GM21737 (cell line): ENCODE data around the gene ZNF488.
"Not testable (repeated sequence)": the region's sequence is repeated elsewhere in the genome, so short reads cannot be mapped to it uniquely, and the experiment has no call there.

Experiments
- ATAC-seq: cut with Tn5 transposase; IDR thresholded peaks from one replicate; pipeline ENCODE4 v1.9.1; 2021; ENCODE audit warnings: mild to moderate bottlenecking, moderate library complexity; ENCODE audit not compliant: unreplicated experiment

The ZNF488 gene

DNA sequence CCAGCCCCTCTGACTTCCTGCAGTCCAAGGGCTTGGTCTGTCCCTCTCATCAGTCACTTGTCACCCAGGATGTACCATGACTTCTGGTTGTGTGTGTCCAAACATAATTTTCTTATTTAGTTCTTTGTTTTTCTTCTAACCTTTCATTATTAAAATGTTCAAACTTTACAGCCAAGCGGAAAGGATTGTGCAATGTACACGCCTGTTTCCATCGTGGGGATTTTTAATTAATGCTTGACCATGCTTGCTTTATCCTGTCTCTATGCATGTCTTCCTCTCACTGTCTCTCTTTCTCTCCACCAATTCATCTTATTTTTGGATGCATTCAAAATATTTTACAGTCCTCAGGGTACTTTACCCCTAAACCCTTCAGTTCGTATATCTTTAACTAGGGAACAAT lies 26.2 kb upstream of the ZNF488 start:
- no peak for ATAC-seq

DNA sequence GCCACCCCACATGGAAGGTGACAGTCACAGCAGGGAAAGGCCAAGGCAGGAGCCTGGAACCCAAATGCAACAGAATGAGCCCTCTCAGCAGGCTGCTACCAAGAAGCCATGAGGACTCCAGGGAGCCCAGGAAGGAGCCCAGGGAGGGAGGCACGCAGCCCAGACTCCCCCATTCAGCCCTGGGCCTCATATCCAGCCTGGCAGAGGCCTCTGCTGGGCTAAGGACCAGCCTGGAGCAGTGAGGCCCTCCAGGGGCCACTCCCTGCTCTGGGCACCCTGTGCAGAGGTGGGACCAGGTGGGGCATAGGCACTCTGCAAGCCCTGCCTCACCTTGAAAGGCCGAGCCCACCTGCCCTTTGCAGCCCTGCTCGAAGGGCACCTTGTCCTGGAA lies 25.8 kb upstream of the ZNF488 start:
- ATAC-seq: no peak

DNA sequence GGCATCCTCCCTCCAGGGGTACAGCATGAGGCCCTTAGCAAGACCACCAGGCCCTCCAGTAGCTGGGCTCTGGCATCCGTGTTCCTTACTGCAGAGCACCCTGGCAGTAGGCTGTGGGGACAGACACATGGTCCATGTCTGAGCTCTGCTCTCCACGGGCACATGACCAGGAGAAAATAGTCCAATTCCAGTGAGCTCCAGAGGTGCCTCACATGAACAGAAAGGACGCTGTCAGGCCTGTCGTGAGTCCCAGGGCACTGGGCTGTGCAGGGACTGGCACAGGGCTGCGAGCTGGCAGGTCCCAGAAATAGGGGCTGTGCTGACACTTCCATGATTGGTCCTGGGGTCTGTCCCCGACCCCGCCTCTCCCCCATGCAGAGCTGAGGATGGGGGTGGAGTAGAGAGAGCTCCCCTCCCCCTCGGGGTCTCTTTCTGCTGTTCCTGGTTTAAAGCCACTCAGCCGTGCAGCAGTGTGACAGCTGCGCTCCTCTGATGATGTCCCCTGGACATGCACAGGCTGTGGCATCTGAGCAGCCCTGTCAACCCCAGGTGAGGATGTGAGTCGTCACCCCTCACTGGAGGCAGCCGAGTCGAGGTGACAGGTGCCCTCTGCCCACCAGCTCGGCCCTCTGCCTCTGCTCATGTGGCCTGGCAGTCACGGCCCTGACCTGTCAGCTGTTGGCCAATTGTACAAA lies 25.2 kb upstream of the ZNF488 start:
- no peak for ATAC-seq

- no peak for ATAC-seq
Observed at GRCh38 chr10:47408606-47409005, 24.5 kb upstream of the ZNF488 start.

- no peak for ATAC-seq
Observed at GRCh38 chr10:47406870-47407691, 23.0 kb upstream of the ZNF488 start.

DNA sequence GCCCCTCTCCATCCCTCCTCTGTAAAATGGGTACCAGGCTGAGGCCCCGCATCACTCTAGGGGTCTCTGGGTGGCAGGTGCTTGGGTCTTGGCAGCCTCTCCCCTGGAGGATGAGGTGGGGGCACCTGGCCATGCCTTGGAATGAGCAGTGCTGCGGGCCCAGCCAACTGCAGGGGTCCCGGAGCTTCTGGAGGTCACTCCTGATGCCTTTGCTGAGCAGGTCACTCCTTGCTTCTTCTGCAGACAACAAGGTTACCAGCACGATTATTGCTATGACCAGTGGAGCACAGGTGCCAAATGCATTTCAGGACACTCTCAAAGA lies 22.4 kb upstream of the ZNF488 start:
- no peak for ATAC-seq

- no peak for ATAC-seq
Observed at GRCh38 chr10:47405857-47406547, 21.9 kb upstream of the ZNF488 start.

DNA sequence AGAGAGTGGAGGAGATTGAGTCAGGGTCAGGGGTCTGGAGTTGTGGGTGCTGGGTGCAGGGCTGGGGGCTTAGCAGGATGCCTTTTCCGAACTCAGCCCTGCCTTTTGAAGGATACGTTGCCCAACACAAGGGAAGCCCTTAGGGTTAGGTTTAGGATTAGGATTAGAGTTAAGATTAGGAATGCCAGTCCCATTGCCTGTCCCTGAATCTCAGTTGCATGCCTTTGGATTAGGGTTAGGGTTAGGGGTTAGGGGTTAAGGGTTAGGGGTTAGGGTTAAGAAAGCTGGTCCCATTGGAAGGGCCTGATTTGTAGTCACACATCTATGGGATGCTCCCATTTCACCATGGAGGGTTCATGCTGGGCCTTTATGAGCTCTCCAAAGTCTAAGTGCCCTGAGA lies 20.8 kb upstream of the ZNF488 start:
- ATAC-seq: no peak

DNA sequence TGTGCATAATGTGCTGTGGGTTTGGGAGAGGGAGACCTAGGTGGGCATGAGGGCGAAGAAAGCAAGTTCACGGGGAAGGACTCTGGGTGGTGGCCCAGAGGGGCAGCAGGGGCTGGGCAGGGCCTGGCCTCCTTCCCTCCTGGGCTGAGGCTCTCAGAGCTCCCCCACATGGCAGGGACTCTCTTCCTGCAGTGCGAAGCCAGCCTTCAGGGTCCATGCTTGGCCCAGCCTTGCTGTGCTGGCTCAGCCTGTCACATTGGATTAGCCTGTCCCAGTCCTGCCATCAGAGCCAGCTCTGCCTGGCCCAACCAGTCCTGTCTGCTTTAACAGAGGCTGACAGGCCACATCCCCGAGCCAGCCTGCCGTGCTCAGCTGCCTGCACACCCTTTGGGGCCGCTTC lies 20.4 kb upstream of the ZNF488 start:
- ATAC-seq: no peak

DNA sequence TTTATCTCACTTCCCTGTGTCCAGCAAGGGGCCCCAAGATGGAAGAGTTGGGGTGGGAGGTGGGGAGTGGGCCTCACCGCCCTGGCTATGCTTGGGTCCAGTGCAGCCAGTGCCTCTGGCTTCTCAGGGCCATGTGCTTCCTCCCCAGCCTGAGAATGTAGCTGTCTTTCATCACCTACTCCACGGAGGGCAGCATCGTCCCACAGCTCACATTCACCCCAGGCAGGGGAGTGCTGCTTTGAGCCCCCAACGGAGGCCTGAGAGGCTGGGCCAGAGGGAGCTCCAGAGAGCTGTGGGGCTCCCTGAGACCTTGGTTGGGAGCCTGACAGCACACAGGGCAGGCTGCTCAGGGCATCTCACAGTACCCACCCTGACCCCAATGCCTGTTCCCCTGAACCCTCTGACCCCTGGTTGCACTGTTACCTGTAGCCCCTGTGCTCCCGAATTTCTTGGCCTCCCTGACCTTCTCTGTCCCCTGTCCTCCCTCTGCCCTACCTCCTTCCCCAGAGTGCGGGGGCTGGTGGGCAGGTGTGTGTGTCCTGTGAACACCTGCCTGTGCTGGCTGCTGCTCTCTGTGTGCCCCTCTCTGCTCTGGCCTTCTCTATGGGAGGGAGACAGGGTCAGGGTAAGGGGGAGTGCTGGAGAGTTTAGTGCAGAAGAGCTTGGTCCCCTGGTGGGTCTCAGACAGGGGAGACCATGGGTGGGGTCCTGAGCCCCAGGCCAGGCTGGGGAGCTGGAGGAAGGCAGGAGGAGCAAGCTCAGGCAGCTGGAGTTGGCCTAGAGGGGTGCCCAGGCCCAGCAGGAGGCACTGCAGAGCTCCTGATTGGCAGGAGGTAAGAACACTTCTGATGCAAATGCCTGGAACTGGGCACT lies 19.6 kb upstream of the ZNF488 start:
- no peak for ATAC-seq

DNA sequence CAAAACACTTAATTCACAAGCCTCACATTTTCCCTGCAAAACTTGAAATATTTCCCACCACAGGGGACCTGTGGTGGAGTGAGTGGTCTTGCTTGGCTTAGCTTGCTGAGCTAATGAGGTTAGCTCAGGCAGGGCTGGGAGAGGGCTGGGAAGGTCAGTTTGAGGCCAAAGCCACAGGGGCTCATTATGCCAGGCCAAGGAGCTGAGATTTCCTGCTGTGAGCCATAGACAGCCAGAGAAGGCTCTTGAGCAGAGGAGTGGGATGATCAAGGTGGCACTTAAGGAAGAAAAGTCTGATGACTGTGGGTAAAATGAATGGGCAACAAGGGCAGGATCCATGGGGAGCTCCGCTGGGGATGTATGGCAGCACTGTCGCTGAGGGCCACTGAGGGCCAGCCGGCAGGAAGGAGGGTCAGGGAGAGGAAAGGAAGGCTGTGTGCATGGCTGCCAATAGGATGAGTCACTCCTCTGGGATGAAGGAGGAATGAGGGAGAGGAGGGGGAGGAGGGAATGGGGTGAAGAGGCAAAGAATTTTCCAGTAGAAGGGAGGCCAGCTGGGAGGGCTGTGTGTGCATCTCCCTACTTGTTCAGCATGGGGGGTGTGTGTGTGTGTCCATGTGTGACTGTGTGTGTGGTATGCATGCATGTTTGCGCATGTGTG lies 18.7 kb upstream of the ZNF488 start:
- no peak for ATAC-seq

- ATAC-seq: no peak
Observed at GRCh38 chr10:47401874-47402640, 18.0 kb upstream of the ZNF488 start.

DNA sequence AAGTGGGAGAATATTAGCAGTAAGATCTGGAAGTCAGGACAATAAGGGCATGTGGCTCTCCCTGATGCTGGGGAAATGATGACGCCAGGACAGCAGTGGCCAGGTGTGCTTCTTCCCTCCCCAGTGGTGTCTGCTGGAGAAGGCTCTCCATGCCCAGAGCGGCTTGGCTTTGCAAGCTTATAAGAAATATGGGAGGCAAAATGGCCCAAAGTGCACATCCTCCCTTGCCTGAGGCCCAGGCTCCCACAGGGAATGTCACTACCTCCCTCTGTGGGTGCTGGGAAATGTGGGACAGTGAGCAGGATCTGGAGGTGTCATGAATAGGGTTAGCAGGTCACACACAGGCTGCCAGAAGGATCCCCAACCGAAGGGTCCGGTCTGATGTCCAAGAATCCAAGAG lies 17.1 kb upstream of the ZNF488 start:
- no peak for ATAC-seq

- ATAC-seq: no peak
Observed at GRCh38 chr10:47400786-47401185, 16.7 kb upstream of the ZNF488 start.

- no peak for ATAC-seq
Observed at GRCh38 chr10:47400251-47400650, 16.2 kb upstream of the ZNF488 start.

- no peak for ATAC-seq
Observed at GRCh38 chr10:47397256-47397655, 13.2 kb upstream of the ZNF488 start.

DNA sequence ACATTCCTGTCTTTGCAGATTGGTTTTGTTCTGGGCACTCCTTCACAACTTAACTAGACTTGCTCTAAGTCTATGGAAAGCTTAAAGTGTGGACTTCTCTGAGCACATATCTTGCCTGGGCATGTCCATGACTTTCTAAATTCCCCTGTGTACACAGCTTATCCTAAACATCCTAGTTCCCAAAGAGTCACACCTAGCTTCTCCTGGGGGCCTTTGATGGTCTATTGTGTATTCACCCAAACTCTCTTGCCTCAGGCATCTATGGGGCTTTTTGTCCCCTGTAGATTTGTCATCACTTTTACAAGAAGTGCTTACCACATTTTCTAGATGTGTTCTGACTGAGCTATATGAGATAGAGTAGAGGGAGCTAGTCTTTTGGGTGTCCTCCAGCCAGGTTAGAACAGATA lies 12.2 kb upstream of the ZNF488 start:
- no peak for ATAC-seq

GRCh38 chr10:47389619-47390018 lies 5.5 kb upstream of the ZNF488 start:
- no peak for ATAC-seq

DNA sequence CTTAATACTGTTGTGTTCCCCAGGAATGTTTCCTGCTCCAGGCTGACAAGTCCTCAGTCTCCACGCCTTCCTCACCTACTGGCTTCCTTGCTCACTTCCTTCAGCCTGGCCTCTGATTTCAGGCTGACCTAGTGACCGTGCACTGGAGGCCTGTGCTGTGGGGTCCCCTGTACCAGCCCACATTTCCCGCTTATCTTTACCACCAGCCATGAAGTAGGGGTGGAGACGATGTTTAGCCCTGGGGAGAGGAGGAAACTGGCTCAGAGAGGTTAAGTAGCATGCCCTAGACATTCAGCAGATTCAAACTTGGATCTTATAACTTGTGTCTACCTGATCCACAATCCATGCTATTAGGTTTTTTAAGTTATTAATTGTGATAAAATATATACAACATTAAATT lies 4.8 kb upstream of the ZNF488 start:
- ATAC-seq: no peak

DNA sequence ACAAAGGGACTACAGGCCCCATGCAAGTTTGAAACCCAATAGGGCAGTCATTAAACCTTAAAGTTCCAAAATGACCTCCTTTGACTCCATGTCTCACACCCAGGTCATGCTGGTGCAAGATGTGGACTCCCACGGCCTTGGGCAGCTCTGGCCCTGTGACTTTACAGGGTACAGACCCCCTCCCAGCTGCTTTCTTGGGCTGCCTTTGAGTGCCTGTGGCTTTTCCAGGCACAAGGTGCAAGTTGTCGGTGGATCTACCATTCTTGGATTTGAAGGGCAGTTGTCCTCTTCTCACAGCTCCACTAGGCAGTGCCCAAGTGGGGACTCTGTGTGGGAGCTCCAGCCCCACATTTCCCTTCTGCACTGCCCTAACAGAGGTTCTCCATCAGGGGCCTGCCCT lies 2.0 kb upstream of the ZNF488 start:
- not testable (repeated sequence) for ATAC-seq
